HepG2 (cell line): ENCODE data around the gene TRIM42. TPM values are rescaled to one million over a fixed set of nuclear protein-coding genes. Genes with fewer than 3 reads are reported as not detected.

Source experiments
- CBFB ChIP-seq: sonication (generic); formaldehyde crosslinking; IDR thresholded peaks from 2 replicates; pipeline ENCODE4 v1.4.0; 2020; ENCODE audit warnings: missing genetic modification reagents
- HDAC1 ChIP-seq: sonication (generic); formaldehyde crosslinking; IDR thresholded peaks from 2 replicates; pipeline ENCODE4 v1.5.1; 2020; ENCODE audit warnings: mild to moderate bottlenecking, missing genetic modification reagents
- HNRNPH1 ChIP-seq: fragments of 200-400 bp; formaldehyde crosslinking; optimal IDR thresholded peaks from 2 replicates; pipeline ENCODE3; 2017; ENCODE audit warnings: mild to moderate bottlenecking, low read depth, low read length
- JUND ChIP-seq: sonication (generic); formaldehyde crosslinking; IDR thresholded peaks from 2 replicates; pipeline ENCODE4 v1.8.0; 2022; ENCODE audit warnings: mild to moderate bottlenecking, missing genetic modification reagents
- KDM4B ChIP-seq: sonication (generic); formaldehyde crosslinking; IDR thresholded peaks from 2 replicates; pipeline ENCODE4 v1.4.0; 2020; ENCODE audit warnings: missing genetic modification reagents
- KLF16 ChIP-seq, 2 experiments: sonication (generic) in 1 of 2; formaldehyde crosslinking in 1 of 2; IDR thresholded peaks; 2 replicates each; pipeline versions ENCODE4 v1.6.1 to v1.8.0; 2016 to 2023; ENCODE audit warnings: missing genetic modification reagents in 2 of 2, missing compliant biosample characterization in 1 of 2
- NAIF1 ChIP-seq: sonication (generic); formaldehyde crosslinking; IDR thresholded peaks from 2 replicates; pipeline ENCODE4 v1.5.0; 2020; ENCODE audit warnings: mild to moderate bottlenecking, missing genetic modification reagents, borderline replicate concordance
- NR2F2 ChIP-seq: IDR thresholded peaks from 2 replicates; pipeline ENCODE4 v1.6.1; 2012; ENCODE audit warnings: low read depth, inconsistent platforms, borderline replicate concordance
- PBX2 ChIP-seq: IDR thresholded peaks from 2 replicates; pipeline ENCODE4 v1.6.1; 2016; ENCODE audit warnings: control low read depth
- RCOR2 ChIP-seq: IDR thresholded peaks from 2 replicates; pipeline ENCODE4 v1.6.1; 2016; ENCODE audit warnings: missing biosample characterization, missing genetic modification reagents
- REST ChIP-seq, 2 experiments: IDR thresholded peaks; 2 replicates each; pipeline ENCODE4 v1.6.1; 2011 to 2012; ENCODE audit warnings: low read length in 2 of 2, borderline replicate concordance in 1 of 2, low read depth in 1 of 2, mild to moderate bottlenecking in 1 of 2, moderate library complexity in 1 of 2
- RXRB ChIP-seq: IDR thresholded peaks from 2 replicates; pipeline ENCODE4 v1.6.1; 2016; ENCODE audit warnings: borderline replicate concordance, missing genetic modification reagents, missing compliant biosample characterization
- SALL1 ChIP-seq: sonication (generic); formaldehyde crosslinking; IDR thresholded peaks from 2 replicates; pipeline ENCODE4 v1.8.0; 2022; ENCODE audit warnings: mild to moderate bottlenecking, missing genetic modification reagents
- SKI ChIP-seq: fragments of 450-650 bp; IDR thresholded peaks from one replicate; pipeline ENCODE4 v1.6.1; 2018; ENCODE audit warnings: mild to moderate bottlenecking; ENCODE audit not compliant: partially characterized antibody
- SMAD3 ChIP-seq: sonication (generic); formaldehyde crosslinking; IDR thresholded peaks from 2 replicates; pipeline ENCODE4 v1.4.0; 2020; ENCODE audit warnings: missing genetic modification reagents
- TAF15 ChIP-seq: fragments of 200-400 bp; formaldehyde crosslinking; IDR thresholded peaks from one replicate; pipeline ENCODE4 v1.6.1; 2018; ENCODE audit warnings: mild to moderate bottlenecking, low read depth, low read length; ENCODE audit not compliant: poor library complexity, severe bottlenecking
- TEAD3 ChIP-seq: optimal IDR thresholded peaks from 2 replicates; pipeline ENCODE3; 2016; ENCODE audit warnings: borderline replicate concordance
- ZMAT3 ChIP-seq: sonication (generic); formaldehyde crosslinking; conservative IDR thresholded peaks from 2 replicates; pipeline ENCODE4 v1.7.0; 2021; ENCODE audit warnings: missing genetic modification reagents
- ZNF292 ChIP-seq: sonication (generic); formaldehyde crosslinking; IDR thresholded peaks from 2 replicates; pipeline ENCODE4 v1.8.1; 2022; ENCODE audit warnings: mild to moderate bottlenecking, low read depth, missing genetic modification reagents, borderline replicate concordance
- ZNF317 ChIP-seq: sonication (generic); formaldehyde crosslinking; IDR thresholded peaks from 2 replicates; pipeline ENCODE4 v1.5.0; 2020; ENCODE audit warnings: mild to moderate bottlenecking, missing genetic modification reagents
- ZNF382 ChIP-seq: sonication (generic); formaldehyde crosslinking; IDR thresholded peaks from 2 replicates; pipeline ENCODE4 v1.5.0; 2020; ENCODE audit warnings: missing genetic modification reagents, mild to moderate bottlenecking, borderline replicate concordance
- ZNF576 ChIP-seq: sonication (generic); formaldehyde crosslinking; IDR thresholded peaks from 2 replicates; pipeline ENCODE4 v1.4.0; 2020; ENCODE audit warnings: mild to moderate bottlenecking, missing genetic modification reagents
- ZNF605 ChIP-seq: sonication (generic); formaldehyde crosslinking; IDR thresholded peaks from 2 replicates; pipeline ENCODE4 v1.8.0; 2022; ENCODE audit warnings: mild to moderate bottlenecking, missing genetic modification reagents
- ZSCAN5A ChIP-seq: sonication (generic); formaldehyde crosslinking; IDR thresholded peaks from 2 replicates; pipeline ENCODE4 v1.8.0; 2022; ENCODE audit warnings: mild to moderate bottlenecking, missing genetic modification reagents, borderline replicate concordance
- polyA plus RNA-seq, 8 experiments: library from polyadenylated mRNA; depleted of rRNA in 3 of 8; stranded (reverse) in 7 of 8; unstranded in 1 of 8; fragments of >200 nt; fragmentation: Illumina TruSeq in 4 of 8; extraction: Trizol in 4 of 8; gene quantifications; 2 replicates each; pipeline versions ENCODE4 v1.2.1 to v1.2.3, GENCODE V29; 2011 to 2016; ENCODE audit warnings: low read depth in 4 of 8, missing spikeins in 1 of 8, mixed read lengths in 1 of 8; ENCODE audit not compliant: insufficient read depth in 1 of 8
- total RNA-seq, 5 experiments: library from RNA; depleted of rRNA; stranded (reverse); fragments of >200 nt; fragmentation: Illumina TruSeq; extraction: Trizol; gene quantifications; 2 replicates each; pipeline ENCODE4 v1.2.3, GENCODE V29; 2016; ENCODE audit warnings: low read depth in 1 of 5

TRIM42 gene
- total and polyA plus RNA-seq, 2 of the 13 experiments (the other 11 are each of a cell fraction or from before 2014, with no cell fraction given) = not detected

GRCh38 chr3:140699516-140700231 is 21.8 kb downstream of the TRIM42 start (continued):
- TF ChIP-seq SKI = peak; percentile 71
- TF ChIP-seq ZNF382 (CRISPR knock-in tag) = no peak
- TF ChIP-seq SALL1 (CRISPR knock-in tag) = peak; percentile 91
- TF ChIP-seq ZNF292 (CRISPR knock-in tag) = 0 out of 2 replicates have a peak, but pooled peaks have one; percentile 42
- TF ChIP-seq JUND (CRISPR knock-in tag) = peak; percentile 63; the same call in 1 of the 2 replicates
- TF ChIP-seq TEAD3 = peak; percentile 87
- 0 out of 2 replicates have a peak, but pooled peaks have one; percentile 43 for TF ChIP-seq ZMAT3 (CRISPR knock-in tag)
- peak; percentile 62; the same call in 1 of the 2 replicates for TF ChIP-seq ZNF605
- TF ChIP-seq SMAD3 = peak; percentile 72; the same call in 1 of the 2 replicates
- TF ChIP-seq RXRB = peak; percentile 96
- peak; percentile 81 for TF ChIP-seq RCOR2 (CRISPR knock-in tag)
- TF ChIP-seq KLF16 (CRISPR knock-in tag; IDR thresholded peaks at IDR 0.05) = peak in 1 of 2 experiments; percentile 57; a peak in 2 of 4 replicates
- no peak for TF ChIP-seq TAF15
- no peak for TF ChIP-seq ZNF576 (CRISPR knock-in tag)
- TF ChIP-seq REST (IDR thresholded peaks at IDR 0.05; ENCODE audit: borderline replicate concordance in 1 of 2, low read depth in 1 of 2, low read length in 2 of 2) = peak in 1 of 2 experiments; percentile 63; a peak in 2 of 4 replicates
- TF ChIP-seq HDAC1 (CRISPR knock-in tag) = peak; percentile 87
- peak; percentile 68 for TF ChIP-seq PBX2 (CRISPR knock-in tag)
- TF ChIP-seq NR2F2 = peak; percentile 99
- TF ChIP-seq NAIF1 (CRISPR knock-in tag) = 0 out of 2 replicates have a peak, but pooled peaks have one; percentile 12
- TF ChIP-seq ZSCAN5A (CRISPR knock-in tag) = 0 out of 2 replicates have a peak, but pooled peaks have one; percentile 52
- no peak for TF ChIP-seq HNRNPH1
- TF ChIP-seq ZNF317 (CRISPR knock-in tag) = 0 out of 2 replicates have a peak, but pooled peaks have one; percentile 22
- 0 out of 2 replicates have a peak, but pooled peaks have one; percentile 46 for TF ChIP-seq KDM4B (CRISPR knock-in tag)
- TF ChIP-seq CBFB (CRISPR knock-in tag) = peak; percentile 98
